Neural progenitor cell (in vitro differentiated cells): ENCODE results near the gene ENPP1.

Experiments used
- CTCF ChIP-seq: fragments of 200-600 bp; sonication (generic); IDR thresholded peaks from 2 replicates; pipeline ENCODE4 v1.5.1; 2017; ENCODE audit warnings: antibody characterized with exemption, mild to moderate bottlenecking
- EZH2 ChIP-seq: fragments of 200-600 bp; sonication (generic); IDR thresholded peaks from 2 replicates; pipeline ENCODE4 v1.6.1; 2017; ENCODE audit warnings: antibody characterized with exemption, mild to moderate bottlenecking, moderate library complexity
- EZH2phosphoT487 ChIP-seq: fragments of 200-600 bp; sonication (generic); IDR thresholded peaks from 2 replicates; pipeline ENCODE4 v1.6.1; 2017; ENCODE audit warnings: antibody characterized with exemption

- TF ChIP-seq CTCF (no peak), EZH2 (no peak), EZH2phosphoT487 (no peak)
These were observed 12.5 kb upstream of the ENPP1 start for GRCh38 chr6:131795366-131795765.
